HEK293 (cell line): ENCODE data around the gene UGT3A1.

ENCODE experiments used
- CTCF ChIA-PET: fragments of 350-600 bp; formaldehyde crosslinking; extraction: SDS; loops from one replicate; lab custom pipeline; 2021; ENCODE audit warnings: antibody characterized with exemption; lab: Yijun Ruan, JAX
- POLR2A ChIA-PET: fragments of 300-600 bp; formaldehyde crosslinking; extraction: SDS; loops from one replicate; lab custom pipeline; 2020; ENCODE audit warnings: antibody characterized with exemption, inconsistent platforms; lab: Yijun Ruan, JAX
- H3K27ac ChIP-seq: fragments of 200-500 bp; sonication (Bioruptor generic); 2 replicates; pipeline ENCODE4 v1.5.1; 2014; ENCODE audit warnings: low read depth, low read length, control low read depth, inconsistent platforms; ENCODE audit errors: extremely low read depth
- H3K36me3 ChIP-seq, 2 experiments: fragments of 200-500 bp in 1 of 2; sonication (Bioruptor generic) in 1 of 2; 1 replicate in 1 of 2; 2 replicates in 1 of 2; pipeline ENCODE4 v1.5.1; 2014 to 2017; ENCODE audit warnings: inconsistent platforms in 2 of 2, low read length in 2 of 2; ENCODE audit not compliant: control insufficient read depth in 2 of 2, insufficient read depth in 1 of 2
- H3K4me1 ChIP-seq: fragments of 200-500 bp; sonication (Bioruptor generic); 2 replicates; pipeline ENCODE4 v1.5.1; 2014; ENCODE audit warnings: mild to moderate bottlenecking, low read length, inconsistent platforms; ENCODE audit not compliant: control insufficient read depth, insufficient read depth
- H3K4me3 ChIP-seq: 2 replicates; pipeline ENCODE4 v1.5.1; 2011; ENCODE audit warnings: low read depth, mild to moderate bottlenecking, control low read depth, low read length, moderate library complexity
- H3K9me3 ChIP-seq: fragments of 200-500 bp; sonication (Bioruptor generic); 2 replicates; pipeline ENCODE4 v1.5.1; 2014; ENCODE audit warnings: low read depth, low read length, inconsistent platforms; ENCODE audit not compliant: control insufficient read depth, insufficient read depth
- OVOL3 ChIP-seq: fragments of 450-650 bp; formaldehyde crosslinking; IDR thresholded peaks from 2 replicates; pipeline ENCODE4 v1.5.1; 2016; ENCODE audit warnings: missing biosample characterization, missing genetic modification characterization
- SP7 ChIP-seq: fragments of 450-650 bp; formaldehyde crosslinking; IDR thresholded peaks from 2 replicates; pipeline ENCODE4 v1.5.1; 2016; ENCODE audit warnings: missing biosample characterization, missing genetic modification characterization
- YY2 ChIP-seq: fragments of 450-650 bp; formaldehyde crosslinking; IDR thresholded peaks from 2 replicates; pipeline ENCODE4 v1.5.1; 2016; ENCODE audit warnings: missing biosample characterization, missing genetic modification characterization
- ZNF112 ChIP-seq: fragments of 450-650 bp; formaldehyde crosslinking; IDR thresholded peaks from 2 replicates; pipeline ENCODE4 v1.5.0; 2017; ENCODE audit warnings: missing biosample characterization, missing genetic modification characterization
- ZNF174 ChIP-seq: fragments of 450-650 bp; formaldehyde crosslinking; IDR thresholded peaks from 2 replicates; pipeline ENCODE4 v1.5.0; 2017; ENCODE audit warnings: missing biosample characterization, mild to moderate bottlenecking, missing genetic modification characterization
- ZNF2 ChIP-seq: fragments of 450-650 bp; formaldehyde crosslinking; IDR thresholded peaks from 2 replicates; pipeline ENCODE4 v1.5.1; 2016; ENCODE audit warnings: missing biosample characterization, missing genetic modification characterization
- ZNF214 ChIP-seq: fragments of 450-650 bp; formaldehyde crosslinking; IDR thresholded peaks from 2 replicates; pipeline ENCODE4 v1.5.1; 2017; ENCODE audit warnings: missing biosample characterization, mild to moderate bottlenecking, missing genetic modification characterization, borderline replicate concordance
- ZNF274 ChIP-seq, 2 experiments: fragments of 200-500 bp in 1 of 2; fragments of 450-650 bp in 1 of 2; sonication (Bioruptor generic) in 1 of 2; formaldehyde crosslinking in 1 of 2; IDR thresholded peaks; 2 replicates each; pipeline versions ENCODE4 v1.5.1 to v1.6.1; 2014 to 2016; ENCODE audit warnings: borderline replicate concordance in 1 of 2, inconsistent platforms in 1 of 2, low read length in 1 of 2, missing biosample characterization in 1 of 2, missing genetic modification characterization in 1 of 2
- ZNF292 ChIP-seq: fragments of 450-650 bp; formaldehyde crosslinking; IDR thresholded peaks from 2 replicates; pipeline ENCODE4 v1.5.1; 2016; ENCODE audit warnings: low read depth, missing biosample characterization, missing genetic modification characterization, borderline replicate concordance
- ZNF335 ChIP-seq: fragments of 450-650 bp; formaldehyde crosslinking; conservative IDR thresholded peaks from 2 replicates; pipeline ENCODE4 v1.5.1; 2016; ENCODE audit warnings: missing biosample characterization, missing genetic modification characterization
- ZNF366 ChIP-seq: fragments of 450-650 bp; formaldehyde crosslinking; conservative IDR thresholded peaks from 2 replicates; pipeline ENCODE4 v1.5.1; 2016; ENCODE audit warnings: missing biosample characterization, missing genetic modification characterization
- ZNF521 ChIP-seq: fragments of 450-650 bp; formaldehyde crosslinking; IDR thresholded peaks from 2 replicates; pipeline ENCODE4 v1.5.1; 2017; ENCODE audit warnings: missing biosample characterization, mild to moderate bottlenecking, missing genetic modification characterization
- ZNF544 ChIP-seq: fragments of 450-650 bp; formaldehyde crosslinking; IDR thresholded peaks from 2 replicates; pipeline ENCODE4 v1.5.0; 2017; ENCODE audit warnings: missing biosample characterization, missing genetic modification characterization
- ZNF776 ChIP-seq: fragments of 450-650 bp; formaldehyde crosslinking; IDR thresholded peaks from 2 replicates; pipeline ENCODE4 v1.5.0; 2017; ENCODE audit warnings: missing biosample characterization, missing genetic modification characterization, borderline replicate concordance
- ZNF837 ChIP-seq: fragments of 450-650 bp; formaldehyde crosslinking; IDR thresholded peaks from 2 replicates; pipeline ENCODE4 v1.5.1; 2016; ENCODE audit warnings: missing biosample characterization, missing genetic modification characterization
- ZNF843 ChIP-seq: fragments of 450-650 bp; formaldehyde crosslinking; IDR thresholded peaks from 2 replicates; pipeline ENCODE4 v1.5.1; 2016; ENCODE audit warnings: missing biosample characterization, missing genetic modification characterization
- TF ChIP-seq, protein P1 (sequence below): fragments of 450-650 bp; formaldehyde crosslinking; IDR thresholded peaks from 2 replicates; pipeline ENCODE4 v1.5.1; 2016; ENCODE audit warnings: missing biosample characterization, missing genetic modification characterization
- TF ChIP-seq, protein P2 (sequence below): fragments of 450-650 bp; formaldehyde crosslinking; IDR thresholded peaks from 2 replicates; pipeline ENCODE4 v1.5.0; 2017; ENCODE audit warnings: missing biosample characterization, missing genetic modification characterization, borderline replicate concordance
- TF ChIP-seq, protein P3 (sequence below): fragments of 450-650 bp; formaldehyde crosslinking; IDR thresholded peaks from 2 replicates; pipeline ENCODE4 v1.5.1; 2016; ENCODE audit warnings: missing biosample characterization, missing genetic modification characterization, borderline replicate concordance
- TF ChIP-seq, protein P4 (sequence below): fragments of 450-650 bp; formaldehyde crosslinking; IDR thresholded peaks from 2 replicates; pipeline ENCODE4 v1.5.1; 2016; ENCODE audit warnings: missing biosample characterization, missing genetic modification characterization
- TF ChIP-seq, protein P5 (sequence below): fragments of 450-650 bp; IDR thresholded peaks from 2 replicates; pipeline ENCODE4 v1.5.1; 2018; ENCODE audit warnings: missing biosample characterization, mild to moderate bottlenecking, missing genetic modification characterization

Gene UGT3A1

DNA sequence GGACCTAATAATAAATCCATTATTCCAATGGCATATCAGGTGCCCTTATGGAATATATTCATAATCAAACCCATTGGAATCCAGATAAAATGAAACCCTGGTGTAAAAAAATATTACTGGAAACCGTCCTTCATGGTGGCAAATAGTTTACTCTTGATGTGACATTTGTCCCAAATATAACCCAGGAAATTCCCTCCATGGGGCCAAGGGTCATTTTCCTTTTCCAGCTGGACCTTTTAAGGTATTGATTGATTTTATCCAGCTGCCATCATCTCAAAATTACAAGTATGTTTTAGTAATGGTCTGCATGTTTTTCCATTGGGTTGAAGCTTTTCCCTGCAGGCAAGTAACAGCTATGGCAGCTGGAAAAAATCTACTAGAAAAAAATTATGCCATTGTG lies 8.4 kb upstream of the UGT3A1 start:
- POLR2A ChIA-PET = no interaction called here
- Histone ChIP-seq H3K9me3 (no peaks in the 10 kb centered on the region), H3K4me3 (no peak overlapping the region), H3K36me3 (no peaks in the 10 kb centered on the region), H3K4me1 (no peaks in the 10 kb centered on the region), H3K27ac (no peak overlapping the region)
- TF ChIP-seq ZNF214 (tag by site-specific recombination) (no peak), SP7 (tag by site-specific recombination) (no peak), YY2 (tag by site-specific recombination) (no peak), ZNF335 (tag by site-specific recombination) (no peak), ZNF837 (tag by site-specific recombination) (no peak), OVOL3 (tag by site-specific recombination) (no peak), ZNF521 (no peak)
- TF ChIP-seq, protein P1, sequence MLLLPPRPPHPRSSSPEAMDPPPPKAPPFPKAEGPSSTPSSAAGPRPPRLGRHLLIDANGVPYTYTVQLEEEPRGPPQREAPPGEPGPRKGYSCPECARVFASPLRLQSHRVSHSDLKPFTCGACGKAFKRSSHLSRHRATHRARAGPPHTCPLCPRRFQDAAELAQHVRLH (tag by site-specific recombination) = no peak
- CTCF ChIA-PET = interaction anchor here (1.8 kb wide), 1 partner anchor 28 kb away, joined by 3 read pairs; no protein-coding TSS in a partner anchor

DNA sequence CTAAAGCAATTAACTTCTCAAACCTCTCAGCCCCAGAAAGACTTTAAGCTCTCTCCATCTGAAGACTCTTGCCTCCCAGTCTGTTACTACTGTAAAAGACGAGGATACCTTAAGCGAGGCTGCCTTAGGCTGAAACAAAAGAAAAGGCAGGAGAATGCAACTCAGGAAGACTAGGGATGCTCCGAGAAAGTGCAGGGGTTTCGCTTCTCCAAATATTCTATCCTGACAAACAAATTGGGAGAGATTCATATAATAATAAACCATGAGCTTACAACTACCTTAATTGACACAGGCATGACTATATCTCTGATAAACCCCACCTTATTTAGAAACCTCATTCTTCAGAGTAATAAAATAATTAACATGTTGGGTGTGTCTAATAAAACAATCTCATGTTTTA lies 4.9 kb upstream of the UGT3A1 start:
- POLR2A ChIA-PET = no interaction called here
- CTCF ChIA-PET = interaction anchor here (0.6 to 1.0 kb wide), 4 partner anchors 36 to 908 kb away, joined by 3 to 5 read pairs (median 4); no protein-coding TSS in a partner anchor
- H3K4me1 ChIP-seq = no peaks in the 10 kb centered on the region
- H3K27ac ChIP-seq = no peak overlapping the region
- no peaks in the 10 kb centered on the region for H3K36me3 ChIP-seq
- no peak overlapping the region for H3K4me3 ChIP-seq
- TF ChIP-seq ZNF174 (tag by site-specific recombination) = no peak
- TF ChIP-seq, protein P2, sequence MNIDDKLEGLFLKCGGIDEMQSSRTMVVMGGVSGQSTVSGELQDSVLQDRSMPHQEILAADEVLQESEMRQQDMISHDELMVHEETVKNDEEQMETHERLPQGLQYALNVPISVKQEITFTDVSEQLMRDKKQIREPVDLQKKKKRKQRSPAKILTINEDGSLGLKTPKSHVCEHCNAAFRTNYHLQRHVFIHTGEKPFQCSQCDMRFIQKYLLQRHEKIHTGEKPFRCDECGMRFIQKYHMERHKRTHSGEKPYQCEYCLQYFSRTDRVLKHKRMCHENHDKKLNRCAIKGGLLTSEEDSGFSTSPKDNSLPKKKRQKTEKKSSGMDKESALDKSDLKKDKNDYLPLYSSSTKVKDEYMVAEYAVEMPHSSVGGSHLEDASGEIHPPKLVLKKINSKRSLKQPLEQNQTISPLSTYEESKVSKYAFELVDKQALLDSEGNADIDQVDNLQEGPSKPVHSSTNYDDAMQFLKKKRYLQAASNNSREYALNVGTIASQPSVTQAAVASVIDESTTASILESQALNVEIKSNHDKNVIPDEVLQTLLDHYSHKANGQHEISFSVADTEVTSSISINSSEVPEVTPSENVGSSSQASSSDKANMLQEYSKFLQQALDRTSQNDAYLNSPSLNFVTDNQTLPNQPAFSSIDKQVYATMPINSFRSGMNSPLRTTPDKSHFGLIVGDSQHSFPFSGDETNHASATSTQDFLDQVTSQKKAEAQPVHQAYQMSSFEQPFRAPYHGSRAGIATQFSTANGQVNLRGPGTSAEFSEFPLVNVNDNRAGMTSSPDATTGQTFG (tag by site-specific recombination) = no peak
- no peak for TF ChIP-seq ZNF112 (tag by site-specific recombination)
- TF ChIP-seq ZNF274 (IDR thresholded peaks at IDR 0.05; ENCODE audit: low read length) = no peak
- TF ChIP-seq ZNF274 (tag by site-specific recombination; IDR thresholded peaks at IDR 0.05; ENCODE audit: borderline replicate concordance) = no peak
- TF ChIP-seq ZNF366 (tag by site-specific recombination) = no peak
- TF ChIP-seq ZNF544 = no peak
- TF ChIP-seq ZNF2 (tag by site-specific recombination) = no peak
- TF ChIP-seq ZNF776 (tag by site-specific recombination) = no peak
- no peak for TF ChIP-seq ZNF843 (tag by site-specific recombination)
- TF ChIP-seq, protein P3, sequence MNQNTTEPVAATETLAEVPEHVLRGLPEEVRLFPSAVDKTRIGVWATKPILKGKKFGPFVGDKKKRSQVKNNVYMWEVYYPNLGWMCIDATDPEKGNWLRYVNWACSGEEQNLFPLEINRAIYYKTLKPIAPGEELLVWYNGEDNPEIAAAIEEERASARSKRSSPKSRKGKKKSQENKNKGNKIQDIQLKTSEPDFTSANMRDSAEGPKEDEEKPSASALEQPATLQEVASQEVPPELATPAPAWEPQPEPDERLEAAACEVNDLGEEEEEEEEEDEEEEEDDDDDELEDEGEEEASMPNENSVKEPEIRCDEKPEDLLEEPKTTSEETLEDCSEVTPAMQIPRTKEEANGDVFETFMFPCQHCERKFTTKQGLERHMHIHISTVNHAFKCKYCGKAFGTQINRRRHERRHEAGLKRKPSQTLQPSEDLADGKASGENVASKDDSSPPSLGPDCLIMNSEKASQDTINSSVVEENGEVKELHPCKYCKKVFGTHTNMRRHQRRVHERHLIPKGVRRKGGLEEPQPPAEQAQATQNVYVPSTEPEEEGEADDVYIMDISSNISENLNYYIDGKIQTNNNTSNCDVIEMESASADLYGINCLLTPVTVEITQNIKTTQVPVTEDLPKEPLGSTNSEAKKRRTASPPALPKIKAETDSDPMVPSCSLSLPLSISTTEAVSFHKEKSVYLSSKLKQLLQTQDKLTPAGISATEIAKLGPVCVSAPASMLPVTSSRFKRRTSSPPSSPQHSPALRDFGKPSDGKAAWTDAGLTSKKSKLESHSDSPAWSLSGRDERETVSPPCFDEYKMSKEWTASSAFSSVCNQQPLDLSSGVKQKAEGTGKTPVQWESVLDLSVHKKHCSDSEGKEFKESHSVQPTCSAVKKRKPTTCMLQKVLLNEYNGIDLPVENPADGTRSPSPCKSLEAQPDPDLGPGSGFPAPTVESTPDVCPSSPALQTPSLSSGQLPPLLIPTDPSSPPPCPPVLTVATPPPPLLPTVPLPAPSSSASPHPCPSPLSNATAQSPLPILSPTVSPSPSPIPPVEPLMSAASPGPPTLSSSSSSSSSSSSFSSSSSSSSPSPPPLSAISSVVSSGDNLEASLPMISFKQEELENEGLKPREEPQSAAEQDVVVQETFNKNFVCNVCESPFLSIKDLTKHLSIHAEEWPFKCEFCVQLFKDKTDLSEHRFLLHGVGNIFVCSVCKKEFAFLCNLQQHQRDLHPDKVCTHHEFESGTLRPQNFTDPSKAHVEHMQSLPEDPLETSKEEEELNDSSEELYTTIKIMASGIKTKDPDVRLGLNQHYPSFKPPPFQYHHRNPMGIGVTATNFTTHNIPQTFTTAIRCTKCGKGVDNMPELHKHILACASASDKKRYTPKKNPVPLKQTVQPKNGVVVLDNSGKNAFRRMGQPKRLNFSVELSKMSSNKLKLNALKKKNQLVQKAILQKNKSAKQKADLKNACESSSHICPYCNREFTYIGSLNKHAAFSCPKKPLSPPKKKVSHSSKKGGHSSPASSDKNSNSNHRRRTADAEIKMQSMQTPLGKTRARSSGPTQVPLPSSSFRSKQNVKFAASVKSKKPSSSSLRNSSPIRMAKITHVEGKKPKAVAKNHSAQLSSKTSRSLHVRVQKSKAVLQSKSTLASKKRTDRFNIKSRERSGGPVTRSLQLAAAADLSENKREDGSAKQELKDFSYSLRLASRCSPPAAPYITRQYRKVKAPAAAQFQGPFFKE = no peak
- TF ChIP-seq ZNF292 (tag by site-specific recombination) = no peak
- TF ChIP-seq, protein P4, sequence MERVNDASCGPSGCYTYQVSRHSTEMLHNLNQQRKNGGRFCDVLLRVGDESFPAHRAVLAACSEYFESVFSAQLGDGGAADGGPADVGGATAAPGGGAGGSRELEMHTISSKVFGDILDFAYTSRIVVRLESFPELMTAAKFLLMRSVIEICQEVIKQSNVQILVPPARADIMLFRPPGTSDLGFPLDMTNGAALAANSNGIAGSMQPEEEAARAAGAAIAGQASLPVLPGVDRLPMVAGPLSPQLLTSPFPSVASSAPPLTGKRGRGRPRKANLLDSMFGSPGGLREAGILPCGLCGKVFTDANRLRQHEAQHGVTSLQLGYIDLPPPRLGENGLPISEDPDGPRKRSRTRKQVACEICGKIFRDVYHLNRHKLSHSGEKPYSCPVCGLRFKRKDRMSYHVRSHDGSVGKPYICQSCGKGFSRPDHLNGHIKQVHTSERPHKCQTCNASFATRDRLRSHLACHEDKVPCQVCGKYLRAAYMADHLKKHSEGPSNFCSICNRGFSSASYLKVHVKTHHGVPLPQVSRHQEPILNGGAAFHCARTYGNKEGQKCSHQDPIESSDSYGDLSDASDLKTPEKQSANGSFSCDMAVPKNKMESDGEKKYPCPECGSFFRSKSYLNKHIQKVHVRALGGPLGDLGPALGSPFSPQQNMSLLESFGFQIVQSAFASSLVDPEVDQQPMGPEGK (tag by site-specific recombination) = no peak
- TF ChIP-seq, protein P5, sequence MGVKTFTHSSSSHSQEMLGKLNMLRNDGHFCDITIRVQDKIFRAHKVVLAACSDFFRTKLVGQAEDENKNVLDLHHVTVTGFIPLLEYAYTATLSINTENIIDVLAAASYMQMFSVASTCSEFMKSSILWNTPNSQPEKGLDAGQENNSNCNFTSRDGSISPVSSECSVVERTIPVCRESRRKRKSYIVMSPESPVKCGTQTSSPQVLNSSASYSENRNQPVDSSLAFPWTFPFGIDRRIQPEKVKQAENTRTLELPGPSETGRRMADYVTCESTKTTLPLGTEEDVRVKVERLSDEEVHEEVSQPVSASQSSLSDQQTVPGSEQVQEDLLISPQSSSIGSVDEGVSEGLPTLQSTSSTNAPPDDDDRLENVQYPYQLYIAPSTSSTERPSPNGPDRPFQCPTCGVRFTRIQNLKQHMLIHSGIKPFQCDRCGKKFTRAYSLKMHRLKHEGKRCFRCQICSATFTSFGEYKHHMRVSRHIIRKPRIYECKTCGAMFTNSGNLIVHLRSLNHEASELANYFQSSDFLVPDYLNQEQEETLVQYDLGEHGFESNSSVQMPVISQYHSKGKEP (tag by site-specific recombination) = no peak
- TF ChIP-seq ZNF214 (tag by site-specific recombination) = no peak
- H3K9me3 ChIP-seq = no peaks in the 10 kb centered on the region
